ENCODE measurements around the gene PIK3R6.

The PIK3R6 gene

GRCh38 chr17:8867361-8867981 is at the start of gene PIK3R6:
TSS of gene PIK3R6 (minus strand) at chr17:8867674. CDS start at chr17:8849794, 17,880 bp downstream.
- H3K9me3 ChIP-seq = peaks cover 0 to 3% (median 0%) of the 10 kb centered on the region in 3 donors
- no peaks in the 10 kb centered on the region for H3K4me1 ChIP-seq
- H3K27ac ChIP-seq = no peak within 1 kb of the TSS
- intact Hi-C loops (cut with DNase I; ENCODE audit: low total_unique reads) = no loop called here
- H3K36me3 ChIP-seq = no peaks in the 10 kb centered on the region
- DNase-seq = peak in 1 of 2 donors; percentile 57
- H3K27me3 ChIP-seq = peaks cover 0 to 11% of the 10 kb centered on the region in 2 donors
- no peak for TF ChIP-seq CTCF (IDR thresholded peaks at IDR 0.05)
- no peak within 1 kb of the TSS for H3K4me3 ChIP-seq

GRCh38 chr17:8916466-8916865 is 49.0 kb upstream of the PIK3R6 start:
- intact Hi-C loops (cut with DNase I; ENCODE audit: low total_unique reads) = no loop called here
- H3K36me3 ChIP-seq = no peaks in the 10 kb centered on the region
- peaks cover 0 to 41% of the 10 kb centered on the region in 2 donors for H3K27me3 ChIP-seq
- H3K4me1 ChIP-seq = no peaks in the 10 kb centered on the region
- no peak for DNase-seq
- H3K27ac ChIP-seq = no peak overlapping the region
- TF ChIP-seq CTCF (IDR thresholded peaks at IDR 0.05) = no peak
- peaks cover 3 to 10% (median 4%) of the 10 kb centered on the region in 3 donors for H3K9me3 ChIP-seq
- no peak overlapping the region for H3K4me3 ChIP-seq

GRCh38 chr17:8914554-8914953 is 47.1 kb upstream of the PIK3R6 start:
- TF ChIP-seq CTCF (IDR thresholded peaks at IDR 0.05) = no peak
- Histone ChIP-seq H3K4me1 (no peaks in the 10 kb centered on the region), H3K36me3 (no peaks in the 10 kb centered on the region), H3K27ac (no peak overlapping the region), H3K27me3 (peaks cover 0 to 56% of the 10 kb centered on the region in 2 donors), H3K4me3 (no peak overlapping the region), H3K9me3 (peaks cover 3 to 10% (median 4%) of the 10 kb centered on the region in 3 donors)
- intact Hi-C loops (cut with DNase I; ENCODE audit: low total_unique reads) = no loop called here
- DNase-seq = no peak

GRCh38 chr17:8913879-8914278 is 46.4 kb upstream of the PIK3R6 start:
- intact Hi-C loops (cut with DNase I; ENCODE audit: low total_unique reads) = no loop called here
- no peak for DNase-seq
- Histone ChIP-seq H3K4me1 (no peaks in the 10 kb centered on the region), H3K27me3 (peaks cover 0 to 56% of the 10 kb centered on the region in 2 donors), H3K9me3 (peaks cover 3 to 10% (median 4%) of the 10 kb centered on the region in 3 donors), H3K36me3 (no peaks in the 10 kb centered on the region), H3K4me3 (no peak overlapping the region), H3K27ac (no peak overlapping the region)
- no peak for TF ChIP-seq CTCF (IDR thresholded peaks at IDR 0.05)

- H3K27ac ChIP-seq = no peak overlapping the region
- TF ChIP-seq CTCF (IDR thresholded peaks at IDR 0.05) = no peak
- DNase-seq = no peak
- H3K4me3 ChIP-seq = no peak overlapping the region
- H3K36me3 ChIP-seq = no peaks in the 10 kb centered on the region
- no peaks in the 10 kb centered on the region for H3K4me1 ChIP-seq
- intact Hi-C loops (cut with DNase I; ENCODE audit: low total_unique reads) = no loop called here
- H3K9me3 ChIP-seq = peaks cover 3 to 10% (median 4%) of the 10 kb centered on the region in 3 donors
- peaks cover 0 to 56% of the 10 kb centered on the region in 2 donors for H3K27me3 ChIP-seq
Measured at GRCh38 chr17:8913091-8913490, 45.6 kb upstream of the PIK3R6 start.

All from tibial artery (tissue), 4 donors.